HEK293 (cell line): ENCODE measurements around the gene STN1.

Experiments
- ATF2 ChIP-seq: fragments of 450-650 bp; formaldehyde crosslinking; IDR thresholded peaks from 2 replicates; pipeline ENCODE4 v1.5.1; 2016; ENCODE audit warnings: missing biosample characterization, missing genetic modification characterization, low read depth
- GLI4 ChIP-seq: fragments of 450-650 bp; formaldehyde crosslinking; IDR thresholded peaks from 2 replicates; pipeline ENCODE4 v1.5.1; 2016; ENCODE audit warnings: missing biosample characterization, missing genetic modification characterization
- HOXC10 ChIP-seq: sonication (generic); formaldehyde crosslinking; IDR thresholded peaks from 2 replicates; pipeline ENCODE4 v1.8.1; 2023; ENCODE audit warnings: mild to moderate bottlenecking, missing genetic modification reagents
- KLF16 ChIP-seq: fragments of 450-650 bp; formaldehyde crosslinking; IDR thresholded peaks from 2 replicates; pipeline ENCODE4 v1.5.1; 2017; ENCODE audit warnings: missing biosample characterization, missing genetic modification characterization
- KLF8 ChIP-seq: fragments of 450-650 bp; formaldehyde crosslinking; IDR thresholded peaks from 2 replicates; pipeline ENCODE4 v1.5.1; 2016; ENCODE audit warnings: missing biosample characterization, missing genetic modification characterization
- MYNN ChIP-seq: fragments of 450-650 bp; formaldehyde crosslinking; IDR thresholded peaks from 2 replicates; pipeline ENCODE4 v1.5.1; 2016; ENCODE audit warnings: missing biosample characterization, missing genetic modification characterization, borderline replicate concordance
- MZF1 ChIP-seq: fragments of 450-650 bp; formaldehyde crosslinking; IDR thresholded peaks from 2 replicates; pipeline ENCODE4 v1.5.1; 2017; ENCODE audit warnings: missing biosample characterization, missing genetic modification characterization, borderline replicate concordance
- REPIN1 ChIP-seq: fragments of 450-650 bp; formaldehyde crosslinking; IDR thresholded peaks from 2 replicates; pipeline ENCODE4 v1.5.1; 2017; ENCODE audit warnings: missing biosample characterization, missing genetic modification characterization, low read depth
- ZBTB26 ChIP-seq: fragments of 450-650 bp; formaldehyde crosslinking; optimal IDR thresholded peaks from 2 replicates; pipeline ENCODE3; 2016; ENCODE audit warnings: missing biosample characterization, mild to moderate bottlenecking, missing genetic modification characterization
- ZNF138 ChIP-seq: fragments of 450-650 bp; formaldehyde crosslinking; IDR thresholded peaks from 2 replicates; pipeline ENCODE4 v1.5.1; 2016; ENCODE audit warnings: missing biosample characterization, missing genetic modification characterization, borderline replicate concordance
- ZNF175 ChIP-seq: fragments of 450-650 bp; formaldehyde crosslinking; IDR thresholded peaks from 2 replicates; pipeline ENCODE4 v1.5.1; 2016; ENCODE audit warnings: missing biosample characterization, missing genetic modification characterization
- ZNF184 ChIP-seq: fragments of 450-650 bp; IDR thresholded peaks from 2 replicates; pipeline ENCODE4 v1.5.1; 2018; ENCODE audit warnings: missing biosample characterization, mild to moderate bottlenecking, missing genetic modification characterization
- ZNF19 ChIP-seq: fragments of 450-650 bp; formaldehyde crosslinking; IDR thresholded peaks from 2 replicates; pipeline ENCODE4; 2016; ENCODE audit warnings: missing biosample characterization, missing genetic modification characterization, low read depth
- ZNF239 ChIP-seq: fragments of 450-650 bp; formaldehyde crosslinking; IDR thresholded peaks from 2 replicates; pipeline ENCODE4 v1.5.1; 2016; ENCODE audit warnings: missing biosample characterization, missing genetic modification characterization
- ZNF24 ChIP-seq: fragments of 450-650 bp; formaldehyde crosslinking; IDR thresholded peaks from 2 replicates; pipeline ENCODE4 v1.5.1; 2016; ENCODE audit warnings: missing biosample characterization, missing genetic modification characterization
- ZNF311 ChIP-seq: fragments of 450-650 bp; formaldehyde crosslinking; IDR thresholded peaks from 2 replicates; pipeline ENCODE4 v1.5.1; 2017; ENCODE audit warnings: missing biosample characterization, missing genetic modification characterization, borderline replicate concordance
- ZNF510 ChIP-seq: fragments of 450-650 bp; formaldehyde crosslinking; IDR thresholded peaks from 2 replicates; pipeline ENCODE4 v1.5.1; 2018; ENCODE audit warnings: mild to moderate bottlenecking, missing genetic modification characterization, missing biosample characterization; ENCODE audit not compliant: insufficient replicate concordance
- ZNF596 ChIP-seq: fragments of 450-650 bp; IDR thresholded peaks from 2 replicates; pipeline ENCODE4 v1.5.0; 2018; ENCODE audit warnings: missing biosample characterization, mild to moderate bottlenecking, missing genetic modification characterization, moderate library complexity
- ZNF76 ChIP-seq: fragments of 450-650 bp; formaldehyde crosslinking; IDR thresholded peaks from 2 replicates; pipeline ENCODE4; 2016; ENCODE audit warnings: low read depth, missing biosample characterization, missing genetic modification characterization, borderline replicate concordance
- ZNF768 ChIP-seq: fragments of 450-650 bp; formaldehyde crosslinking; IDR thresholded peaks from 2 replicates; pipeline ENCODE4 v1.5.1; 2018; ENCODE audit warnings: missing biosample characterization, mild to moderate bottlenecking, missing genetic modification characterization
- ZNF776 ChIP-seq: fragments of 450-650 bp; formaldehyde crosslinking; IDR thresholded peaks from 2 replicates; pipeline ENCODE4 v1.5.0; 2017; ENCODE audit warnings: missing biosample characterization, missing genetic modification characterization, borderline replicate concordance
- ZNF830 ChIP-seq: fragments of 450-650 bp; IDR thresholded peaks from 2 replicates; pipeline ENCODE4 v1.5.0; 2018; ENCODE audit warnings: missing biosample characterization, missing genetic modification characterization, low read depth, mild to moderate bottlenecking, moderate library complexity
- ZSCAN23 ChIP-seq: fragments of 450-650 bp; formaldehyde crosslinking; IDR thresholded peaks from 2 replicates; pipeline ENCODE4 v1.5.1; 2016; ENCODE audit warnings: missing biosample characterization, missing genetic modification characterization
- ZSCAN30 ChIP-seq: fragments of 450-650 bp; IDR thresholded peaks from 2 replicates; pipeline ENCODE4 v1.5.1; 2018; ENCODE audit warnings: missing biosample characterization, mild to moderate bottlenecking, missing genetic modification characterization, moderate library complexity
- TF ChIP-seq, protein P1 (sequence below): fragments of 450-650 bp; formaldehyde crosslinking; IDR thresholded peaks from 2 replicates; pipeline ENCODE4 v1.5.1; 2016; ENCODE audit warnings: missing biosample characterization, missing genetic modification characterization
- TF ChIP-seq, protein P2 (sequence below): fragments of 450-650 bp; formaldehyde crosslinking; conservative IDR thresholded peaks from 2 replicates; pipeline ENCODE4 v1.5.1; 2016; ENCODE audit warnings: low read depth, missing biosample characterization, missing genetic modification characterization
- TF ChIP-seq, protein P3 (sequence below): fragments of 450-650 bp; formaldehyde crosslinking; IDR thresholded peaks from 2 replicates; pipeline ENCODE4 v1.5.1; 2016; ENCODE audit warnings: missing biosample characterization, missing genetic modification characterization

STN1 gene

GRCh38 chr10:103929381-103929921, 11.5 kb upstream of the STN1 start (continued):
- no peak for TF ChIP-seq ZNF311 (tag by site-specific recombination)
- TF ChIP-seq KLF16 (tag by site-specific recombination) = no peak
- no peak for TF ChIP-seq ZNF768 (tag by site-specific recombination)
- no peak for TF ChIP-seq ZNF776 (tag by site-specific recombination)
- TF ChIP-seq ZNF175 (tag by site-specific recombination) = no peak
- TF ChIP-seq, protein P1, sequence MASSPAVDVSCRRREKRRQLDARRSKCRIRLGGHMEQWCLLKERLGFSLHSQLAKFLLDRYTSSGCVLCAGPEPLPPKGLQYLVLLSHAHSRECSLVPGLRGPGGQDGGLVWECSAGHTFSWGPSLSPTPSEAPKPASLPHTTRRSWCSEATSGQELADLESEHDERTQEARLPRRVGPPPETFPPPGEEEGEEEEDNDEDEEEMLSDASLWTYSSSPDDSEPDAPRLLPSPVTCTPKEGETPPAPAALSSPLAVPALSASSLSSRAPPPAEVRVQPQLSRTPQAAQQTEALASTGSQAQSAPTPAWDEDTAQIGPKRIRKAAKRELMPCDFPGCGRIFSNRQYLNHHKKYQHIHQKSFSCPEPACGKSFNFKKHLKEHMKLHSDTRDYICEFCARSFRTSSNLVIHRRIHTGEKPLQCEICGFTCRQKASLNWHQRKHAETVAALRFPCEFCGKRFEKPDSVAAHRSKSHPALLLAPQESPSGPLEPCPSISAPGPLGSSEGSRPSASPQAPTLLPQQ = peak; percentile 88
- no peak for TF ChIP-seq ZNF239 (tag by site-specific recombination)
- peak; percentile 77; the same call in 1 of the 2 replicates for TF ChIP-seq ATF2 (tag by site-specific recombination)
- no peak for TF ChIP-seq ZNF184
- TF ChIP-seq, protein P2, sequence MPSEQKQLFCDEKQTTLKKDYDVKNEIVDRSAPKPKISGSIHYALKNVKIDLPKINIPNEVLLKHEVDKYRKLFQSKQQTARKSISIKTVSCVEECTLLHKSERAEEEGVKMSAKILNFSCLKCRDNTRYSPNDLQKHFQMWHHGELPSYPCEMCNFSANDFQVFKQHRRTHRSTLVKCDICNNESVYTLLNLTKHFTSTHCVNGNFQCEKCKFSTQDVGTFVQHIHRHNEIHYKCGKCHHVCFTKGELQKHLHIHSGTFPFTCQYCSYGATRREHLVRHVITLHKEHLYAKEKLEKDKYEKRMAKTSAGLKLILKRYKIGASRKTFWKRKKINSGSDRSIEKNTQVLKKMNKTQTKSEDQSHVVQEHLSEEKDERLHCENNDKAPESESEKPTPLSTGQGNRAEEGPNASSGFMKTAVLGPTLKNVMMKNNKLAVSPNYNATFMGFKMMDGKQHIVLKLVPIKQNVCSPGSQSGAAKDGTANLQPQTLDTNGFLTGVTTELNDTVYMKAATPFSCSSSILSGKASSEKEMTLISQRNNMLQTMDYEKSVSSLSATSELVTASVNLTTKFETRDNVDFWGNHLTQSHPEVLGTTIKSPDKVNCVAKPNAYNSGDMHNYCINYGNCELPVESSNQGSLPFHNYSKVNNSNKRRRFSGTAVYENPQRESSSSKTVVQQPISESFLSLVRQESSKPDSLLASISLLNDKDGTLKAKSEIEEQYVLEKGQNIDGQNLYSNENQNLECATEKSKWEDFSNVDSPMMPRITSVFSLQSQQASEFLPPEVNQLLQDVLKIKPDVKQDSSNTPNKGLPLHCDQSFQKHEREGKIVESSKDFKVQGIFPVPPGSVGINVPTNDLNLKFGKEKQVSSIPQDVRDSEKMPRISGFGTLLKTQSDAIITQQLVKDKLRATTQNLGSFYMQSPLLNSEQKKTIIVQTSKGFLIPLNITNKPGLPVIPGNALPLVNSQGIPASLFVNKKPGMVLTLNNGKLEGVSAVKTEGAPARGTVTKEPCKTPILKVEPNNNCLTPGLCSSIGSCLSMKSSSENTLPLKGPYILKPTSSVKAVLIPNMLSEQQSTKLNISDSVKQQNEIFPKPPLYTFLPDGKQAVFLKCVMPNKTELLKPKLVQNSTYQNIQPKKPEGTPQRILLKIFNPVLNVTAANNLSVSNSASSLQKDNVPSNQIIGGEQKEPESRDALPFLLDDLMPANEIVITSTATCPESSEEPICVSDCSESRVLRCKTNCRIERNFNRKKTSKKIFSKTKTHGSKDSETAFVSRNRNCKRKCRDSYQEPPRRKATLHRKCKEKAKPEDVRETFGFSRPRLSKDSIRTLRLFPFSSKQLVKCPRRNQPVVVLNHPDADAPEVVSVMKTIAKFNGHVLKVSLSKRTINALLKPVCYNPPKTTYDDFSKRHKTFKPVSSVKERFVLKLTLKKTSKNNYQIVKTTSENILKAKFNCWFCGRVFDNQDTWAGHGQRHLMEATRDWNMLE = no peak; the same call in 1 of the 2 replicates
- TF ChIP-seq MYNN (tag by site-specific recombination) = no peak
- no peak for TF ChIP-seq ZNF830
- no peak for TF ChIP-seq ZNF24 (tag by site-specific recombination)
- no peak for TF ChIP-seq KLF8 (tag by site-specific recombination)
- no peak for TF ChIP-seq ZSCAN23 (tag by site-specific recombination)
- no peak for TF ChIP-seq ZNF138 (tag by site-specific recombination)
- no peak for TF ChIP-seq GLI4 (tag by site-specific recombination)
- no peak for TF ChIP-seq REPIN1
- TF ChIP-seq, protein P3, sequence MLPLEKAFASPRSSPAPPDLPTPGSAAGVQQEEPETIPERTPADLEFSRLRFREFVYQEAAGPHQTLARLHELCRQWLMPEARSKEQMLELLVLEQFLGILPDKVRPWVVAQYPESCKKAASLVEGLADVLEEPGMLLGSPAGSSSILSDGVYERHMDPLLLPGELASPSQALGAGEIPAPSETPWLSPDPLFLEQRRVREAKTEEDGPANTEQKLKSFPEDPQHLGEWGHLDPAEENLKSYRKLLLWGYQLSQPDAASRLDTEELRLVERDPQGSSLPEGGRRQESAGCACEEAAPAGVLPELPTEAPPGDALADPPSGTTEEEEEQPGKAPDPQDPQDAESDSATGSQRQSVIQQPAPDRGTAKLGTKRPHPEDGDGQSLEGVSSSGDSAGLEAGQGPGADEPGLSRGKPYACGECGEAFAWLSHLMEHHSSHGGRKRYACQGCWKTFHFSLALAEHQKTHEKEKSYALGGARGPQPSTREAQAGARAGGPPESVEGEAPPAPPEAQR (tag by site-specific recombination) = no peak
- no peak for TF ChIP-seq ZSCAN30 (tag by site-specific recombination)
- no peak for TF ChIP-seq ZNF510 (tag by site-specific recombination)
- no peak for TF ChIP-seq ZNF596 (tag by site-specific recombination)
- no peak for TF ChIP-seq ZNF76 (tag by site-specific recombination)
- no peak for TF ChIP-seq MZF1 (tag by site-specific recombination)
- no peak for TF ChIP-seq ZNF19 (tag by site-specific recombination)
- no peak for TF ChIP-seq ZBTB26 (tag by site-specific recombination)
- TF ChIP-seq HOXC10 (CRISPR knock-in tag) = no peak
- TF ChIP-seq, all 188 proteins: peak for 18
